ENCODE data around the gene LMBR1.

- TF ChIP-seq CTCF (IDR thresholded peaks at IDR 0.05; ENCODE audit: extremely low read depth in 1 of 2, insufficient read depth in 1 of 2, low read depth in 1 of 2, low read length in 2 of 2) (no peak), POLR2A (IDR thresholded peaks at IDR 0.05; ENCODE audit: low read depth, low read length) (no peak)
Observed at GRCh38 chr7:156675721-156676120, 217.3 kb downstream of the LMBR1 start.

Data from endothelial cell of umbilical vein (primary cell).